ENCODE data around the gene ERVFRD-1.
A peak's percentile ranks its signal among the peaks of the same experiment; 100 is the strongest.

ERVFRD-1 gene

GRCh38 chr6:11110921-11111768 is at the start of gene ERVFRD-1:
ERVFRD-1 (minus strand) TSS chr6:11111725; CDS start chr6:11105310, 6,415 bp downstream.
- no peak for DNase-seq (ENCODE audit: low read depth)

GRCh38 chr6:11160199-11160598 is 48.7 kb upstream of the ERVFRD-1 start:
- DNase-seq (ENCODE audit: low read depth): no peak

- DNase-seq (ENCODE audit: low read depth): no peak
These were observed 44.1 kb upstream of the ERVFRD-1 start for GRCh38 chr6:11155589-11155988.

GRCh38 chr6:11153447-11153846 is 41.9 kb upstream of the ERVFRD-1 start:
- no peak for DNase-seq (ENCODE audit: low read depth)

GRCh38 chr6:11152581-11152980 is 41.1 kb upstream of the ERVFRD-1 start:
- no peak for DNase-seq (ENCODE audit: low read depth)

- no peak for DNase-seq (ENCODE audit: low read depth)
These were observed 40.0 kb upstream of the ERVFRD-1 start for GRCh38 chr6:11151488-11151887.

GRCh38 chr6:11149551-11149950 is 38.0 kb upstream of the ERVFRD-1 start:
- no peak for DNase-seq (ENCODE audit: low read depth)

- no peak for DNase-seq (ENCODE audit: low read depth)
These were observed 34.7 kb upstream of the ERVFRD-1 start for GRCh38 chr6:11146117-11146826.

- peak; percentile 40 for DNase-seq (ENCODE audit: low read depth)
These were observed 32.9 kb upstream of the ERVFRD-1 start for GRCh38 chr6:11144393-11144851.

GRCh38 chr6:11143394-11144371 is 32.2 kb upstream of the ERVFRD-1 start:
- DNase-seq (ENCODE audit: low read depth): peak; percentile 80

- DNase-seq (ENCODE audit: low read depth): no peak
These were observed 30.9 kb upstream of the ERVFRD-1 start for GRCh38 chr6:11142296-11143027.

GRCh38 chr6:11141295-11141694 is 29.8 kb upstream of the ERVFRD-1 start:
- no peak for DNase-seq (ENCODE audit: low read depth)

GRCh38 chr6:11140056-11140455 is 28.5 kb upstream of the ERVFRD-1 start:
- DNase-seq (ENCODE audit: low read depth): no peak

- no peak for DNase-seq (ENCODE audit: low read depth)
These were observed 27.8 kb upstream of the ERVFRD-1 start for GRCh38 chr6:11139051-11139960.

GRCh38 chr6:11136809-11137208 is 25.3 kb upstream of the ERVFRD-1 start:
- DNase-seq (ENCODE audit: low read depth): no peak

GRCh38 chr6:11133281-11133680 is 21.8 kb upstream of the ERVFRD-1 start:
- DNase-seq (ENCODE audit: low read depth): no peak

GRCh38 chr6:11132194-11132888 is 20.8 kb upstream of the ERVFRD-1 start:
- DNase-seq (ENCODE audit: low read depth): no peak

GRCh38 chr6:11130605-11131004 is 19.1 kb upstream of the ERVFRD-1 start:
- no peak for DNase-seq (ENCODE audit: low read depth)

- DNase-seq (ENCODE audit: low read depth): no peak
These were observed 18.5 kb upstream of the ERVFRD-1 start for GRCh38 chr6:11129908-11130565.

Measured in GM04504 (cell line).